GM23248 (cell line): ENCODE data around the gene PIGR.

ENCODE experiments used
- EZH2 ChIP-seq: fragments of 200-600 bp; sonication (generic); IDR thresholded peaks from 2 replicates; pipeline ENCODE4 v1.6.1; 2018; ENCODE audit warnings: antibody characterized with exemption, mild to moderate bottlenecking; ENCODE audit not compliant: insufficient read depth, poor library complexity, severe bottlenecking
- EZH2phosphoT487 ChIP-seq: fragments of 200-600 bp; sonication (generic); IDR thresholded peaks from 2 replicates; pipeline ENCODE4 v1.6.1; 2018; ENCODE audit warnings: antibody characterized with exemption, moderate library complexity, mild to moderate bottlenecking, low read depth; ENCODE audit not compliant: insufficient read depth

- no peak for TF ChIP-seq EZH2
- no peak for TF ChIP-seq EZH2phosphoT487
Measured at GRCh38 chr1:206971029-206971655, 24.9 kb upstream of the PIGR start.
